HL-60/S4 treated with retinoic acid at 250 ng/mL for 4 days and 3 days (cell line): ENCODE measurements around the gene PLEKHH1.
"Not testable (repeated sequence)": the region's sequence is repeated elsewhere in the genome, so short reads cannot be mapped to it uniquely, and the experiment has no call there.

Experiments
- in situ Hi-C: fragments of 300-500 bp; cut with MboI; formaldehyde crosslinking; loops from 2 replicates; pipeline ENCODE4 v1.7.0; 2022; ENCODE audit warnings: low sequenced_read_pairs

Gene PLEKHH1

GRCh38 chr14:67529947-67530935, 2.8 kb upstream of the PLEKHH1 start:
- in situ Hi-C loops = no loop called here

- in situ Hi-C loops = no loop called here
These were observed 488 bp upstream of the PLEKHH1 start for GRCh38 chr14:67532606-67532997.

GRCh38 chr14:67533754-67534085, 630 bp downstream of the PLEKHH1 start:
- in situ Hi-C loops = no loop called here

- in situ Hi-C loops = no loop called here
These were observed 3.0 kb downstream of the PLEKHH1 start for GRCh38 chr14:67536087-67536486.

- in situ Hi-C loops = no loop called here
These were observed 4.6 kb downstream of the PLEKHH1 start for GRCh38 chr14:67537736-67538135.

- in situ Hi-C loops = no loop called here
These were observed 5.4 kb downstream of the PLEKHH1 start for GRCh38 chr14:67538501-67538900.

GRCh38 chr14:67539116-67539515, 6.0 kb downstream of the PLEKHH1 start:
- in situ Hi-C loops = no loop called here

GRCh38 chr14:67541448-67542387, 8.6 kb downstream of the PLEKHH1 start:
- in situ Hi-C loops = no loop called here

- in situ Hi-C loops = not testable (repeated sequence)
These were observed 9.5 kb downstream of the PLEKHH1 start for GRCh38 chr14:67542620-67543019.

GRCh38 chr14:67544590-67544989, 11.5 kb downstream of the PLEKHH1 start:
- in situ Hi-C loops = no loop called here

- in situ Hi-C loops = no loop called here
These were observed 14.2 kb downstream of the PLEKHH1 start for GRCh38 chr14:67547224-67547780.

GRCh38 chr14:67549734-67550133, 16.6 kb downstream of the PLEKHH1 start:
- in situ Hi-C loops = no loop called here

GRCh38 chr14:67551123-67551522, 18.0 kb downstream of the PLEKHH1 start:
- in situ Hi-C loops = no loop called here

GRCh38 chr14:67551940-67552339, 18.9 kb downstream of the PLEKHH1 start:
- in situ Hi-C loops = no loop called here

GRCh38 chr14:67553547-67553946, 20.5 kb downstream of the PLEKHH1 start:
- in situ Hi-C loops = no loop called here

- in situ Hi-C loops = no loop called here
These were observed 21.3 kb downstream of the PLEKHH1 start for GRCh38 chr14:67554341-67554740.

- in situ Hi-C loops = no loop called here
These were observed 22.5 kb downstream of the PLEKHH1 start for GRCh38 chr14:67555518-67556090.

- in situ Hi-C loops = no loop called here
These were observed 23.6 kb downstream of the PLEKHH1 start for GRCh38 chr14:67556671-67557070.

GRCh38 chr14:67557118-67557517, 24.0 kb downstream of the PLEKHH1 start:
- in situ Hi-C loops = no loop called here

- in situ Hi-C loops = no loop called here
These were observed 24.6 kb downstream of the PLEKHH1 start for GRCh38 chr14:67557656-67558055.

- in situ Hi-C loops = no loop called here
These were observed 26.5 kb downstream of the PLEKHH1 start for GRCh38 chr14:67559639-67560038.
